ENCODE measurements around the gene SLC16A10.

DNA sequence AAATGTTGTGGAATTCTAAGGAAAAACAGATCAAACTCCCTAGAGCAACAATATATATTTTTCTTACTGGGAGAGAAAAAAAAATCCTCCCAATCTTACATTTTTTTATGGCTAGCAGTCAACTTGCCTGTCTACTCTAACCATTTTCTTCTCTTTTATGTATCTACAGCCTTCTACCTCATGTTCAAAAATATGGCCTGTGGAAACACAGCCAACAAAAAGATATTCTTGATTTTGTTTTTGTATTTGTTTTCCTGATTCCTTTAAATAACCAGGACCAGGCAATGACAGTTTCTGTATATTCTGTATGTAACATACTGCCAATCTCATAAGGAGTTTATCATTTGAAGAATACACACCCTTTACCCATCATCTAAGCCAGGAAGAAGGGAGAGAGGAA lies 13.0 kb upstream of the SLC16A10 start:
- no peak for TF ChIP-seq EZH2phosphoT487 (IDR thresholded peaks at IDR 0.05)
- TF ChIP-seq CTCF (IDR thresholded peaks at IDR 0.05), result no peak
- no peak for TF ChIP-seq EZH2 (IDR thresholded peaks at IDR 0.05)
